Stimulated activated CD4-positive, alpha-beta T cell treated with anti-CD3 and anti-CD28 coated beads, Interleukin-4, amount 100 ng/mL, for 24 hours (primary cell): ENCODE results near the gene RANBP10.
"Not testable (repeated sequence)": the region's sequence is repeated elsewhere in the genome, so short reads cannot be mapped to it uniquely, and the experiment has no call there.

Experiments used
- DNase-seq: peaks from one replicate; pipeline ENCODE4 v3.0.0-alpha.2; 2020

The RANBP10 gene

DNA sequence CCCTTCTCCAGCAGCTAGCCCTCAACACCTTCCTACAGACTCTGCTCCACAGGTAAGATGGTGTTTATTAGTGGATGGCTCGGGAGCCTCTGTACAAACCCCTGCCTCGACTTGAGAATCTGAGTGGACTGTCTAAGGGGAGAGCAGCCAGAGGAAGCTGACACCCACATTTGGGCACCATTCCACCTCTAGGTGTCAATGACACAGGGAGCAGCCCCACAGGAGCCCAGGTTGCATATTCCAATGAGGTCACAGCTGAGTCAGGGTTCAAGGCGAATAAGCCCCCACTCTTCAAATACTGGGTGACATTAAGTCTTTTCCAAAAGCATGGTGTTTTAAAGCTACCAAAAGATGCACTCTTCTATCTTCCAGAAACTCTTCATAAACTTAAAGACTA, 31.9 kb downstream of the RANBP10 start:
- no peak for DNase-seq

DNA sequence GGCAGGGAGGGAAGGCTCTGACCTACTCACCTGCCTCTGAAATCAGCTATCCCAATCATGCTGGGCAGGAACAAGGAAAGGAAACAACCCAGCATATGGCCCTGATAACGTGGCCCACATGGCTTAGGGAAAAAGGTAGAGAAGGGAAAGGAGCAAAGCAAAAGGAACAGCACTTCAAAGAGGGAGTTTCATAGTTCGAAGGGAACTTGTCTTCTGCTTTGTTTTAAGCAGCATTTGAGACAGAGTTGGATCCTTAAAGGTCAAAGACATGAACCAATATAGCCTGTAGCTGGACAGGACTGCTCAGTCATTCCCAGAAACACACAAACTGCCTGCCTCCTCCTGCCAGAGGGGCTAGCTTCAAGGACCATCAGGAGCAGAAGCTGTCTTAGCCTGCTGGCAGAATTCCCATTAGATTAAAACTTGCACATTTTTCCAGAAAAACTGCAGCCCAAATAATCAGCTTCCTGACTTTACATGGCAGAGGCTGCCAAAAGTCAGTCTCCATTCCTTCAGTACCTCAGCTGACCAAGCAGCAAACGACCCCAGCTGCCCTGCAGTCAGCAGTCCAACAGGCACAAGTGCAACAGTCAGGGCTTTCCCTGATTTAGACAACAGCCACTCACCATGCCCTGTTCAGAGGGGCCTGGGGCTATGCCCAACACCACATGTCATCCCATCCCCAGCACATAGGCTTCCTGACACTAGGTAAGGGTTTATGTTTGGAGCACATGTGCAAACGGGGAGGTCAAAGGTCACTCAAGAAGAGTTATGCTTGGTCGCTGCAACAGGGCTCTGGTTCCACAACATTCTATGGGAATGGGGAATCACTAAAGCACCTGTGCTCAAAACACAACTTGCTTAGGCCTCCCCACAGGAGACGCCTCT, 32.5 kb downstream of the RANBP10 start:
- no peak for DNase-seq

DNA sequence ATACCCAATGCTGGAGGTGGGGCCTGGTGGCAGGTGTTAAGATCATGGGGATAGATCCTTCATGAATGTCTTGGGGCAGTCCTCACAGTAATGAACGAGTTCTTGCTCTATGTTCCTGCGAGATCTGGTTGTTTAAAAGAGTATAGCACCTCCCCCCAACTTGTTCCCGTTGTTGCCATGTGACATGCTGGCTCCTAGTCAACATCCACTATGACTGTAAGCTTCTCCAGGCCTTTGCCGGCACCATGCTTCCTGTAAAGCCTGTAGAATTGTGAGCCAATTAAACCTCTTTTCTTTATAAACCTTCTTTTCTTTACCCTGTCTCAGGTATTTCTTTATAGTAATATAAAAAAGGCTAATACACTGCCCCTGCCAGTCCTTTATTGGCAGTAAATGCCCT, 33.3 kb downstream of the RANBP10 start:
- DNase-seq: no peak

DNA sequence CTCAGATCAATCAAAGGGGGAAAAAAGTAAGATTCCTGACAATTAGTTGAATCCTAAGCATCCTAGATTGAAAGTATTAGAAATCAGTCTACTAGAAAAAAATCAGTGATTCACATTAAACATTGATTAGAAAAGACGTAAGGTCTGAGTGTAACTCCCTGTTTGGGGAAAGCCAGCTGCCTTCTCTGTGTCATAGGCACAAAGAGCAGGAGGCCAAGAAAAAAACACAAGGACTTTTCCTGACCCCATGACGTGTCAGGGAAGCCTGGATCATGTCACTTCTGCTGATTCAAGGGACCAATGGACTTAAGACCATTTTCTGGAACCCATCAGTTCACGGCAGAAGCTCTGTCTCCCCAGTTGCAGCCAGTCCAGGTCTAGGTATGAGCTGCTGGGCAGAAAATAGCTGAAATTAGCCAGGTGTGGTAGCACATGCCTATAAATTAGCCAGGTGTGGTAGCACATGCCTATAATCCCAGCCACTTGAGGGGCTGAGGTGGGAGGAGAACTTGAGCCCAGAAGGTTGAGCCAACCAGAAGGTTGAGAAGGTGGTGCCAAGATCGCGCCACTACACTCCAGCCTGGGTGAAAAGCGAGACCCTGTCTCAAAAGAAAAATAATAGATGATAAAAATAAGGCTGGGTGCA, 35.9 kb downstream of the RANBP10 start:
- DNase-seq: no peak

DNA sequence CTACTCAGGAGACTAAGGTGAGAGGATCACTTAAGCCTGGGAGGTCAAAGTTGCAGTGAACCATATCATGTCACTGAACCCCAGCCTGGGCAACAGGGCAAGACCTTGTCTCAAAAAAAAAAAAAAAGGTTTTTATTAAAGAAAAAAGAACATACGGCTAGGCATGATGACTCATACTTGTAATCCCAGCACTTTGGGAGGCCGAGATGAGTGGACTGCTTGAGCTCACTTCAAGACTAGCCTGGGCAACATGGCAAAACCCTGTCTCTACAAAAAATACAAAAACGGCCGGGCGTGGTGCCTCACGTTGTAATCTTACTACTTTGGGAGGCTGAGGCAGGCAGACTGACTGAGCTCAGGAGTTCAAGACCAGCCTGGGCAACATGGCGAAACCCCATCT, 38.4 kb downstream of the RANBP10 start:
- no peak for DNase-seq

DNA sequence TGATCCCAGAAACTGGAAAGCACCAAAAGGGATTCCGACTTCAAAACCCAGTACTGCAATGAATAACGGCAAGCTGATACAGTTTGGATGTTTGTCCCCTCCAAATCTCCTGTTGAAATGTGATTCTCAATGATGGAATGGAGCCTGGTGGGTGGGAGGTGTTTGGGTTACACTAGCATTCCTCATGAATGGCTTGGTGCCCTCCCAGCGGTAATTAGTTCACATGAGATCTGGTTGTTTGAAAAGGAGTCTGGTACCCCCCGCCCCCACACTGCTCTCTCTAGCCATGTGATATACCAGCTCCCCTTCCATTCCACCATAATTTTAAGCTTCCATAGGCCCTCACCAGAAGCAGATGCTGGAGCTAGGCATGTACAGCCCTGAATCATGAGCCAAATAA, 40.1 kb downstream of the RANBP10 start:
- DNase-seq: no peak

DNA sequence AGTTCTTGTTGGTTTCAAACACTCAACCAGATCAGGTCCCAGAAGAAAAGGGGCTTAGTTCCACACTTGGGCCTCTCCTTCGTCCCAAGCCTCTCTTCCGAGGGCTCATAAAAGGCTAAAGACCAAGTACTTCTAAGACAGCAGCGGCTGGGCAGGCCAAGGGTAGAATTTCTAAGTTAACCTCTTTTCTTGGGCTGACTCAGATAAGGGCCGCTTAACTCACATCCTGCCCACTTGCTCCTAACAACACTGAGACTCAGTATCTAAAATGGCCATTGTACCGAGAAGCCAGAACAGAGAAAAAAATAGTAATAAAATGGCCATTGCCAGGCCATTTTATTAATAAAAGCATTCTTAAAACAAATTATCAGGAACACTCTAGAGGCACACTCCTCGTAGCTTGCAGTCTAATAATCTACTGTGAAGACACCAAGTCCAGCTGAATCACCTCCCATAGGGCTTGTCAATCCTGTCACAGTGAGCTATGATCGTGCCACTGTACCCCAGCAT, 42.1 kb downstream of the RANBP10 start:
- DNase-seq: no peak

DNA sequence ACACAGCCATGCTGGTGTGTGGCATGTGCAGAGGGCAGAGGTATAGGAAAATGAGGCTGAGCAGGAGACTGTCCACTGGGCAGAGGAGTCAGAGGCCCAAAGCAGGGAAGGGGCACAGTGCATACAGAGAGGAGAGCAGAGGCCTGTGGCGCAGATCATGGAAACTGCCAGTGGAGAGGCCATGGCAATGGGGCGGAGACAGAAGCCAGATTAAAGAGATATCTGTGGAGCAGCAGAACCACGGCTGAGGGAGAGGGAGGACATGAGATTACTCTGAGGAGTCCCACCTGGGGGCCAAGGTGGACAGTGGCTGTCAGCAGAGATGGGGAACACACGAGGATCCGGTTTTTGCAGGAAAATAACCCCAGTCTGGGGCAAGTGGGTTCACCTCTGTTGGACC, 43.3 kb downstream of the RANBP10 start:
- DNase-seq: no peak

DNA sequence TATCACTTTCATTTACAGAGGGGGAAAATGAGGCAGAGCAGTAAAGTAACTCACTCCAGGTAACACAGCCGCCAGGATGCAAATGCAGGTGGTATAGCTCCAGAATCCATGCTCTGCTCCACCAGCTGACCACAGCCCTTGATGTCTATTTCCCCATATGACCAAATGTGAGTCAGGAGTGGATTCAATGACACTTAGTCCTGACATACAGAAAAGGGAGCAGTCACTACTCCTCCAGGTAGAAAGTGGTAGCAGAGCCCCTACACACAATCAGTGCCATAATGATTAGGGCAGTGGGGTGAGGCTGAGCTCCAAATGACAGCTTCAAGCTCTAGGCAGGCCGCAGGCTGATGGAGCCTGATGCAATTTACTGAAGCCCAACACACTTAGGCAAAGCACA, 44.0 kb downstream of the RANBP10 start:
- DNase-seq: no peak

DNA sequence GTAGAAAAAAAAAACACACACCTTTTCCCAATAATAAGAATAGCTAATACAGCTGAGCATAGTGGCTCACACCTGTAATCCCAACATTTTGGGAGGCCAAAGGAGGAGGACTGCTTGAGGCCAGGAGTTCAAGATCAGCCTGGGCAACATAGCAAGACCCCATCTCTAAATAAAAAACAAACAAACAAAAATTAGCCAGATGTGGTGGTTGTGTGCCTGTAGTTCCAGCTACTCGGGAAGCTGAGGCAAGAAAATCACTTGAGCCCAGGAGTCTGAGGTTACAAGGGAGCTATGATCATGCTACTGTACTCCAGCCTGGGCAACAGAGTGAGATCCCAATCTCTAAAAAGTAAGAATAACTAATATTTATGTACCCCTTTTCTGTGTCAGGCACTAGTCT, 44.4 kb downstream of the RANBP10 start:
- DNase-seq: no peak

DNA sequence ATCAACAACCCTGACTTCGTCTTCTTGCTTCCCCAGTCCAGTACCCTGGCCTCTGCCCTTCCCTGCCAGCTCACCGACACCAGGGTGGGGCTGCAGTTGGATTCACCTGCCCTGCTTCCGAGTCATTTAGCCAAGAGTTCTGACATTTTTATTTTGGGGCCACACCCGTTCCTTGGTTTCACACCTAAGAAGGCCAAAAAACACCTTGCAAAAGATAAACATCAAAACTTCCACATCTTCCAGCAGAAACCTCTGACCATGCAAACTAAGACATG, 45.5 kb downstream of the RANBP10 start:
- DNase-seq: no peak

DNA sequence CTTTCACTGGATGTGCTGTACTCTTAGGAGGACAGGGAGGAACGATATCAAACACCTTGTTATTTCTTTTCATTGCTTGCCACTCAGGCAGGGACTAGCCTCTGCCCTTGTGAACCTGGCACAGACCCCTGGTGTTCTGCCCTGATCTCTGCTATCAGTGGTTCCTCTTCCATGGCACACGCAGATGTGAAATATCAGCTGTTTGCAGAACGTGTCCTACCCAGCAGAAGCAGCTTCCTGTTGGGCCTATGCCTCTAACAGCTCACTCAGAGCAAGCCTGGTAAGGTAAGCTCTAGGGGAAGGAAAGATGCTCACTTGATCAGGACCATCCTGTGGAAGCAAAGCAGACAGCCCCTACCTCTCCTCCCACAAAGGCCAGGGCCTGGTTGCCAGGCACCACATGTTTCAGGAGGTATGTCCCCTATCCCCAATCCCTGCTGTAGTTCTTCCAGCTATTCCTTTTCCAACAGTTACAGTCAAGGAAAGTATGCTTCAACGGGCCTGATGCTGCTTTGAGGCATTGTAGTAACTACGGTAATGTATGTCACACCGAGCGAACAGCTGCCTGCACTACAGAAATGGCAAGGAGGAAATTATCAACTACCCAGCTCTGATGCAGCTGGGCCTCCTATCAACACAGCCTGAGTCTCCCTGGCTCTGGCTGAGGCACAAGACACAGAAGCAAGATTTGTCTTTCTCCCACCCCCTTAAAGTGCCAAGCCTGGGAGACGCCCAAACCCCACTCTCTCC, 46.0 kb downstream of the RANBP10 start:
- DNase-seq: no peak

DNA sequence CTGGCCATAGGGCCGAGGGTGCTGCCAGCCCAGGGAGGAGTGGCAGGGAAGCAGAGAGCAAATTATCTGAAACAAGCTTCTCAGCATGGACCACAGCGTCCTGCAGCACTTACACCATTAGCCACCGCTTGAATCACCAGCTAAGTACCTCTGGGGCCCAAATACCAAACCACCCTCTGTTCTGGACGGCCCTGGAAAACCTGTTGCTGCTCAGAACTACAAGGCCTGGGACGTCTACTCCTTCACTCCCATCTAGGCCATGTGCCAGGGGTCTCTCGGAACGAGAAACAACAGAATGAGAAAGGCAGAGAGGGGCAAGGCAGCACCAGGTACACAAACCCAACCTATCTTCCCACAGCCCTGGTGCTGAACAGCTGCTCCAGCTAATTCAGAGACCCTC, 47.4 kb downstream of the RANBP10 start:
- DNase-seq: no peak

DNA sequence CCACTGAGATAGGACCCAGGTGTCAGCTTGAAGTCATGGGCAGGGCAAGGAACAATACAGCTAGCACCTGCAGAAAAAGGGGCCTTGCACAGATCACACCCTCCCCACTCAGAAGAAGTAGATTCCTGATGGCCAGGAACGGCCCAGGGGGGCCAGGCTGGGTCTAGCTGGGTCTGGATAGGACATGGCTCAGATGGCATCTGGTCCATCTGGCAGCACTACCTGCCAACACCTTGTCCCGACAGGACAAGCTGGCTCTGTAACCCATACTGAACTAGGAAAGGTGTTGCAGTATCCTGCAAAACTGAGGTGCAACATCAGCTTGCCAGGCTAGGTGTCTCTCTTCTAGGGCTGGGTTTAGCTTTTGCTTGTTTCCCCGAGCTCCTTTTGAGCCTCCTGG, 48.4 kb downstream of the RANBP10 start:
- DNase-seq: no peak

DNA sequence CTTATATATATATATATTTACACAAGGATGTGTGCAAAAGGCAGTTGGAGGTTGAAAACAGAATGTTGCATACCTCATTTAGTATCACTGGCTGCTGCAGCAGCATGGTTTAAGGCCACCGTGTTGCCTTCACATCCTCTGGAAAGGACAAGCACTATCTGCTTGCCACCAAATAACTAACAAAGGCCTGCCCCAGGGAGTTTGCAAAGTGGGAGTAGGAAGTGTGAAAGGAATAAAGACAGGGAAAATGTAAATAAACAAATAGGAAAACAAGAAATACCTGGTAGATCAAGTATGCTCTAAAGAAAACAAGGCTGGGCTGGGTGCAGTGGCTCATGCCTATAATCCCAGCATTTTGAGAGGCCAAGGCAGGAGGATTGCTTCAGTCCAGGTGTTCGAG, 53.7 kb downstream of the RANBP10 start:
- DNase-seq: no peak

DNA sequence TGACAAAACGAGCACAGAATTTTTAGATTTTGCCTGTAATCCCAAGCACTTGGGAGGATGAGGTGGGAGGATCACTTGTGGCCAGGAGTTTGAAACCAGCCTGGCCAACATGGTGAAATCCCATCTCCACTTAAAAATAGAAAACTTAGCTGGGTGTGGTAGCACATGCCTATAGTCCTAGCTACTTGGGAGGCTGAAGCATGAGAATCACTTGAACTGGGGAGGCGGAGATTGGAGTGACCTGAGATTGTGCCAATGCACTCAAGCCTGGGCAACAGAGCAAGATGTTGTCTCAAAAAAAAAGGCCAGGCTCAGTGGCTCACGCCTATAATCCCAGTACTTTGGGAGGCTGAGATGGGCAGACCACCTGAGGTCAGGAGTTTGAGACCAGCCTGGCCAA, 55.0 kb downstream of the RANBP10 start:
- not testable (repeated sequence) for DNase-seq

DNA sequence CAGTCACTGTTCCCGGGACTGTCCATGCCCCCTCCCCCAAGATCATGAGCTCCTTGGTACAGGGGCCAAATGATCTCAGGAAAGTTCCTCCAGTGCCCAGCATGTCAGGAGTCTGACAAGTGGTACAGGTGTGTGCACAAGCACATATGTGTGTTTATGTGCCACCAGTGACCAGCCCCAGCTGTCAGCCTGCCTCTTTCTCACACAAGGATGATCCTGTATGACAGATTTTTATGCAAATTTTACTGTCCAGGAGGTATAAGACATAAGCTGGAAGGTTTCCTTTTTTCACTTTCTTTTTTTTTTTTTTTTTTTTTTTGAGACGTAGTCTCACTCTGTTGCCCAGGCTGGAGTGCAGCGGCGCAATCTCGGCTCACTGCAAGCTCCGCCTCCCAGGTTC, 55.9 kb downstream of the RANBP10 start:
- DNase-seq: no peak

DNA sequence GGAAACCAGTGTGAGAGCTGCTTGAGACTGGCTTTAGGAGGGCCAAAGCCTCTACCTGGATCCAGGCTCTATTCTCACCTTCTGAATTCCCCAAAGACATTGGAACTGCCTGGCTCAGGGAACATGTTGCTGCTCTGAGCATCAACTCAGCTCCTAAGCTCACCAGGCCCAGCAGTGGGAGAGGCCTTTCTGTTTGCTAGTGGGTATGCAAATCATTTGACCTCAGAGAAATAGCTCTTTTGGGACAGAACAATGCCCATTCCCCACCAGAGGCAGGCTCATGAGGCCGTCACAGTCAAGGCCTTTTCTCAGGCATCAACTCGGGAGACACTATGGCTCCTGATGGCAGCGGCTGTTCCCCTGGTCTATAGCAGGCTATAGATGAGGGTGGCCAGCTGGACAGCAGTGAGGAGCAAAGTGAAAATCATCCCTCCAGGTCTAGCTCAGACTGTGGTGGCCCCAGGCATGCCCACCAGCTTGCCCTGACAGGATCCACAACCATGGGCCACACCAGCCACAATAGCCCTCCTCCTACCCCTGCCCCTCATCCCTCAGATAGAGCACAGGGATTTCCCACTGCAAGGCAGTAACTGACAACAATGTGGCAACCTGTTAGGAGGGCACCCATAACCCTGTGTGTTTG, 56.8 kb downstream of the RANBP10 start:
- DNase-seq: no peak

DNA sequence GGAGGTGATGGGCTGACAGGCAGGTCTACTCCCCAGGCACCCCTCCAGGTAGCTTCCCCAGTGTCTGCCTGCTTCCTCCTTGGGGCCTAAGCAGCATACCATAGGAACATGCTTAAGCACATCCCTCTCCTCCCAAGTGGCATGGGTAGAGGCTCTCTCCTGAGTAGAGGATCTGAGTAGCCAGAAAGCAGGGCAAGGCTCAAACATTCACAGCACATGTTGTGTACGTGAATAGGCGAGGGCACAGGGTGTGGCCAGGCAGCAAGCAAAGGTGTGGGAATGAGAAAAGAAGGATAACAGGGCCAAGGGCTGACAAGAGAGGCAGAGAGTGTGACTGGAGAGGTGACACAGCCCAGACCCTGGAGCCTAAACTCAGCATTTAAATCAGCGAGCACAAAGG, 57.5 kb downstream of the RANBP10 start:
- DNase-seq: no peak

DNA sequence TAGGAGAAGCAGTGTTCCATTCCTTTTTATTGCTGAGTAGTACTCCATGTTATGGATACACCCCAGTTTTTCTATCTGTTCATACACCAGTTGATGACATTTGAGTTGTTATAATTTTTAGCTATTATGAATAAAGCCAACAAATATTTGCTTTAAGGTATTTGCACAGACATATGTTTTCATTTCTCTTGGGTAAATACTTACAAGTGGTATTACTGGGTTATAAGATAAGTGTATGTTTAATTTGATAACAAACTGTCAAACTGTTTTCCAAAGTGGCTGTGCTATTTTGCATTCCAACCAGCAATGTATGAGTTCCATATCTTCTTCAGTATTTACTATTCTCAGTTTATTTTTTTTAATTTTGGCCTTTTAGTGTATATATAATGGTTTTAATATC, 59.5 kb downstream of the RANBP10 start:
- DNase-seq: no peak

DNA sequence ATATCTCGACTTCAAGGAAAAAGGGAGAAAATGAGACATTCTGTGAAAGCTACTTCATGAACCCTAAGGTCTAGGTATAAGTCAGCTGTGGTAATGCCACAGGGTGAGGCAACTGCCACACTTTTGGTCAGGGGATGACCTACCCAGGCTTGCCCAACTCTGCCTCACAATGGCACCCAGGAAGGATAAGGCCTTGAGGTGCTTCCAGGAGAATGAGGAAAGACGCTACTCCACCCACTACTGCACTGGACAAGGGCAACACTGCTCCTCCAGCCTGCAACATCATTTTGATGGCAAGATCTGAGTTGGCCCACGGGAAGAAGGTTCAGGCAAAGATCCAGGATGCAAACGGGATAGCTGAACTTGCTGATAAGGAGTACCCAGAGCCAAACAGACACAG, 65.2 kb downstream of the RANBP10 start:
- DNase-seq: no peak

DNA sequence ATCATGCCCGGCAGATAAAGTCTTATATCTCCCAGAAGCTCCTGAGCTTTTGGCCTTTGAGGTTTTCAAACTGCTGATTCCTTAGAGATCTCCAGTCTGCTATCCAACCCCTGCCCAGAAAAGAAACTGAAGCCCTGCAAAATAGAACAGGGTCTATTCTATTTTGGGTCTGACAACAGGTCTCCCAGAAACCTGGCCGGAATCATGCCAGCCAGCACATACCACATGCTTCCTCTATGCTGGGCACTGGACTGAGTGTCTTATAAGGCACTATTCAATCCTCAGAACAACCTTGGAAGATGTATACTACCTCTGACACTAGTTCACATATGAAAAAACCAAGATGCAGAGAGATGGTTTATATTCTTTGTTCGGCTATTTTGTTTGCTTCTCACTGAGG, 66.0 kb downstream of the RANBP10 start:
- DNase-seq: no peak

DNA sequence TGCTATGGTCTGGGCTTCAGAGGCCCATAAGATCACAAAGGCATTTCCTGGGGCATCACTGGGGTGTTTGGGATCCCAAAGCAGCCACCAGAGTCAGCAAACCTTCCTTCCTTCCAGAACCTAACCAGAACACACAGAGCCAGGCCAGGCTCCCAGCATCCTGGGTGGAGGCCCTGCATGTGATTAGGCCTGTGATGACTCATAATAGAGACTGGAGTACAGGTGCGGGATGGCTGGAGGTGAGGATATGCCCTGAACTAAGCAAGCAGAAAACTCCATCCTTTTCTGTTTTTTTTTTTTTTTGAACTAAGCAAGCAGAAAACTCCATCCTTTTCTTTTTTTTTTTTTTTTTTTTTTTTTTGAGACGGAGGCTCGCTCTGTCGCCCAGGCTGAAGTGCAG, 69.5 kb downstream of the RANBP10 start:
- DNase-seq: no peak
